Activated CD4-positive, alpha-beta T cell treated with anti-CD3 and anti-CD28 coated beads for 1 hour (primary cell): ENCODE measurements around the gene GRM2.
"Not testable (repeated sequence)": the region's sequence is repeated elsewhere in the genome, so short reads cannot be mapped to it uniquely, and the experiment has no call there.

Experiments used
- DNase-seq: peaks from one replicate; pipeline ENCODE4 v3.0.0-alpha.2; 2020

The GRM2 gene

DNA sequence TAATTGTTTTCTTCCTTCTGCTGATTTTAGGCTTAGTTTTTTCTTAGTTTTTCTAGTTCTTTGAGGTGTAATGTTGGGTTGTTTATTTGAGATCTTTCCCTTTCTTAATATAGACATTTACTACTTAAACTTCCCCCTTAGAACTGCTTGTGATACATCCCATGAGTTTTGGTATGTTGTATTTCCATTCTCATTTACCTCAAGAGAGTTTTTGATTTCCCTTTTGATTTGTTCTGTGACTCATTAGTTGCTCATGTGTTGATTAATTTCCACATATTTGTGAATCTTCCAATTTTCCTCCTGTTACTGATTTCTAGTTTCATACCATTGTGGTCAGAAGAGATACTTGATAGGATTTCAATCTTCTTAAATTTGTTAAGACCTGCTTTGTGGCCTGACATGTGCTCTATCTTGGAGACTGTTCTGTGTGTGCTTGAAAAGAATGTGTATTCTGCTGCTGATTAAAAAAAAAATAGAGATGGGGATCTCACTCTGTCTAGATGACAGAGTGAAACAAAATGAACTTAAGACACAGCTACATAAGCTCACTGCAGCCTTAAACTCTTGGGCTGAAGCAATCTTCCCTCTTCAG lies 22.3 kb downstream of the GRM2 start:
- no peak for DNase-seq

DNA sequence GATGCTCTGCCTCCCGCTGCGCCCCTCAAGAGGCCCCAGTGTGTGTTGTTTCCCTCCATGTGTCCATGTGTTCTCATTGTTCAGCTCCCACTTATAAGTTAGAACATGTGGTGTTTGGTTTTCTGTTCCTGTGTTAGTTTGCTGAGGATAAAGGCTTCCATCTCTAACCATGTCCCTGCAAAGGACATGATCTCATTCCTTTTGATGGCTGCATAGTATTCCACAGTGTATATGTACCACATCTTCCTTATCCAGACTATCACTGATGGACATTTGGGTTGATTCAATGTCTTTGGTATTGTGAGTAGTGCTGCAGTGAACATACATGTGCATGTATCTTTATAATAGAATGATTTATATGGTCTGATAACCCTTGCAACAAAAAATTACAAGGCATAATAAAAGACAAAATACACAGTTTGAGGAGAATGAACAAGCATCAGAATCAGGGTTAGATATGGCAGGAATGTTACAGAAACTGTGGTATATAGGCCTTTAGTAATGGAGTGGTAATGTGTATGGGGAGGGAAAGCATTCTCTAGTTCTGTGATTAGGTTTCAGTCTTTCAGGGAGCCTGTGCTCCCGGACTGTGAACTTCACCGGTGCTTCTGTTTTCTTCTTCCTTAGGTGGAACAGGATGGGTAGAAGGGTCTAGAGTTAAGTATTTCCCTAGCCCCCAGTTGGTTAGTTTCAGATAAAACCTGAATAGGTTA lies 27.1 kb downstream of the GRM2 start:
- no peak for DNase-seq

DNA sequence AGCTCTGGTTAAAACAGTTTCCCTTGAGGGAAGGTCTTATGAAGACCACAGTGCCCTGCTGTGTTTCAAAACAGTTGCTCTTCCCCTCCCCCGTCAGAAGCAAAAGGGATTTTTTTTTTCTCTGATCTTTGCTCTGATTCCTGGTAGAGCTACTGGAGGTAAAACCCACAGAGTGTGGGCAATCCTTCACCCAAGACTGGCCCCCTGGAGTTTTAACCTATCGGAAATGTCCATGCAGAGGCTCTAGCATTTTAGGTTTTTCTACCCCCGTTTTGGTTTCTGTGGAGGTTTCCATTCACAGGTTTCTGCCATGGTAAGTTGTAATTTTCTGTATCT lies 27.7 kb downstream of the GRM2 start:
- no peak for DNase-seq

DNA sequence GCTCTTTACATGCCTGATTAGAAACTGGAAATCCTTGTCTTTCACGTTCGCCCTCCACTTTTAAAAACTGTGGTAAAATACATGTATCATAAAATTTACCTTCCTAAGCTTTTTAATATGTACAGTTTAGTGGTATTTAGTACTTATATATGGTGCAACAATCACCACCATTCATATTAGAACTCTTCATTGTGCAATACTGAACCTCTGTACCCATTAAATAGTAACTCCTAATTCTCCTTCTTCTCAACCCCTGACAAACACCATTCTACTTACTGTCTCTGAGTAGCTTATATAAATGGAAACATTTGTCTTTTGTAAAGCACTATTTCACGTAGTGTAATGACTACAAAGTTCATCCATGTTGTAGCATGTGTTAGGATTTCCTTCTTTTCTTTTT lies 28.2 kb downstream of the GRM2 start:
- no peak for DNase-seq

DNA sequence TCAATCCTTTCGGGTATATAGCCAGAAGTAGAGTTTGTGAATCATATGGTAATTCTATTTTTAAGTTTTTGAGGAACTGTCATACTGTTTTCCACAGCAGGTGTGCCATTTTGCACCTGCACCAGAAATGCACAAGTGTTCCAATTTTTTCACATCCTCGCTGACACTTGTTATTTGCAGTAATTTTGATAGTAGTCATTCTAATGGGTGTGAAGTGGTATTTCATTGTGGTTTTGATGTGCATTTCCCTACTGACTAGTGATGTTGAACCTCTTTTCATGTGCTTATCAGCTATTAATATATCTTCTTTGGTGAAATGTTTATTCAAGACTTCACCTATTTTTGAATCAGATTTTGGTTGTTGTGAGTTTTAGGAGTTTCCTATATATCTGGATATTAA lies 29.1 kb downstream of the GRM2 start:
- DNase-seq: no peak

DNA sequence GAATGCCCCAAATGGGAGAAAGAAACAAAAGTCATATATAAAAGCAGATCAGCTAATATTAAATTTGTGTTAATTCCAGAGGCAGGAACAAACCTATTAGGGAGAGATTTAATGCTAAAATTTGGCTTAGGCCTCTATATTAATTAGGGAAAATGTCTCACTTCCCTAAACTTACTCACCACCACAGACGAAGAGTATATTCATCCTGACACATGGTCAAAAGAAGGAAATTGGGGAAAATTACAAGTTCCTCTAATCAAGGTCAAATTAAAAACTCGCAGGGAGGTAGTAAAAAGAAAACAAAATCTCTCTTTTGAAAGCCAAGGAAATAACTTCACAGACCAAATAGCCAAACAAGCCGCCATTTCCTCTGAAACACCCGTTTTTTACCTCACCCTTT lies 32.2 kb downstream of the GRM2 start:
- no peak for DNase-seq

DNA sequence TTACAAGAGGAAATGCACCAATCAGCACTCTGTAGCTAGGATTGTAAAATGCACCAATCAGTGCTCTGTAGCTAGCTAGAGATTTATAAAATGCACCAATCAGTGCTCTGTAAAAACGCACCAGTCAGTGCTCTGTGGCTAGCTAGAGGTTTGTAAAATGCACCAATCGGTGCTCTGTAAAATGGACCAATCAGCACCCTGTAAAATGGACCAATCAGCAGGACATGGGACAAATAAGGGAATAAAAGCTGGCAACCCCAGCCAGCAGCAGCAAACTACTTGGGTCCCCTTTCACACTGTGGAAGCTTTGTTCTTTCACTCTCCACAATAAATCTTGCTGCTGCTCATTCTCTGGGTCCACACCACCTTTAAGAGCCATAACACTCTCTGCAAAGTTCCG lies 35.5 kb downstream of the GRM2 start:
- not testable (repeated sequence) for DNase-seq

DNA sequence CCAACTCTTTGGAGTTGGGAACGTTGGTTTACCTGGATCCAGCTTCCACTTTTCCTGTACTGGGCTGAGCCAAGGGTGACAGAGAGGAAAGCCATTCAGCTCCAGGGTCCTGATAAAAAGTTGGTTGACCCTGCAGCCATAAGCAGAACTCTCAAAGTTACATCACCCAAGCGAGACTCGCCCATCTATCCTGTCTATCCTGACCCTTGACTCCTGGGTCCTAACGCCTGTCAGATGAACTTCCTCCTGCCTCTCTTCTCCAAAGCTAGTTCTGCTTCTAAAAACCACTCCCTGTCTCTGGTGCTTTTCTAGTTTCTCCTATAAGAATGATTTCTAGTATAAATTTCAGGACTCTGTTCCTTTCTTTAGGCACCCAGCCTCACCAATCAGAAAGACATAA lies 36.1 kb downstream of the GRM2 start:
- not testable (repeated sequence) for DNase-seq

DNA sequence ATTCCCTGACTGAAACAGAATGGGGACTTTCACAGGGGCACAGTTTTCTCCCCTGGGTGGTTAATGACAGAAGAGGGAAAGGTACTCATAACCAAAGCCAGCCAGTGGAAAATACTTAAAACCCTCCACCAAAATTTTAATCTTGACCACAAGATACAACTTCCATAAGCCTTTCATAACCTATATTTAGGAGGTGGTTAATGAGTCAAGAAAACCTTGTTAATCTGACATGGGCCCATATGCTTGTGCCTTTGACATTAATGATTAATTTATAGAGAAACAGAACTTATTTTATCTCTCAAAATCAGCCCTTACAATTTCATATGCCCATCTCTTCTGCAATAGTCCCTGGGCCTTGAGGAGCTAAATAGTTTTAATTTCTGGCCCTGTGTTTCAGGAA lies 41.0 kb downstream of the GRM2 start:
- no peak for DNase-seq

DNA sequence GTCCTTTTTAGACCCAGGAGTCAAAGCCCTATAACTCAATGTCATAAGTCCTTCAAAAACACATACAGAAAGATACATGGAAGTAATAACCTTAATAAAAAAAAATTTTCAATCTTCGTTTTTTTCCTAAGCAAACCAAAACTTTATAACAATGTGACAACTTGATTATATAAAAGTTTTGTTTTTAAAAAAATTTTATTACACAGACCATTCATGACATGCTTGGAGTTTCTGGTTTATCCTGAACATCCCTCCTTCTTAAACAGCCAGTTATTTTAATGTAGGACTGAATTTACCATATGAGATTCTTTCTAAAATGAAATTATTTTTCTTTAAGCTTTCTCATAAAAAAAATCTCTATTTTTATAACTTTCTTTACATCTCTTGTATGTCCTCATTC lies 41.5 kb downstream of the GRM2 start:
- DNase-seq: no peak

DNA sequence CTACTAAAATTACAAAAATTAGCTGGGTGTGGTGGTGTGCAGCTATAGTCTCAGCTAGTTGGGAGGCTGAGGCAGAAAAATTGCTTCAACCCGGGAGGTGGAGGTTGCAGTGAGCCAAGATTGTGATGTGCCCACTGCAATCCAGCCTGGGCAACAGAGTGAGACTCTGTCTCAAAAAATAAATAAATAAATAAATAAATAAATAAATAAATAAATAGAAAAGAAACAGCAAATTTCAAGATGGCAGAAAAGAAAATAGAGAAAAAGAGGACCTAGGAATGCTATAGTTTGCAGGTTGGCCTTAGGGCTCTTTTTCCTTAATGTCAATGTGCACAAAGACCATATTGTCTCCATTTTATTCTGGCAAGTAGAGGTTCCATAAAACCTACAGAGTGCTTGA lies 44.0 kb downstream of the GRM2 start:
- no peak for DNase-seq

DNA sequence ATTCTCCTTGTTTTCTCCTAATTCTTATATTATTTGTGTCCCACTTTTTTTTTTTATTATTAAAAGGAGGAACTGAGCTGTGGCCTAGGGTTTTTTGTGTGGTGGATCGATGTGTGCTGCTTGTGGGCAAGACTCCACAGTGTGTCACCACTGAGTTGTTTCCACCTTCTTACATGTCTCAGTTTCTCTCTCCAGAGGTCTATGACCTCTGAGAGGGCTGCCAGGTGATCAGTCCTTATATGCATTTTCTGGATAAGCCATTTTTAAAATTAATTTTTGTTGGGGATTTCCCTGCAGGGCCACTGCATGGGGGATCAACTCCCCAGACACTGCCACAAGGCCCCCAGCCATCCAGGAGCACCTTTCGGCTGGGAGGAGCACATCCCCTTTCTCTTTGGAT lies 44.4 kb downstream of the GRM2 start:
- DNase-seq: no peak

DNA sequence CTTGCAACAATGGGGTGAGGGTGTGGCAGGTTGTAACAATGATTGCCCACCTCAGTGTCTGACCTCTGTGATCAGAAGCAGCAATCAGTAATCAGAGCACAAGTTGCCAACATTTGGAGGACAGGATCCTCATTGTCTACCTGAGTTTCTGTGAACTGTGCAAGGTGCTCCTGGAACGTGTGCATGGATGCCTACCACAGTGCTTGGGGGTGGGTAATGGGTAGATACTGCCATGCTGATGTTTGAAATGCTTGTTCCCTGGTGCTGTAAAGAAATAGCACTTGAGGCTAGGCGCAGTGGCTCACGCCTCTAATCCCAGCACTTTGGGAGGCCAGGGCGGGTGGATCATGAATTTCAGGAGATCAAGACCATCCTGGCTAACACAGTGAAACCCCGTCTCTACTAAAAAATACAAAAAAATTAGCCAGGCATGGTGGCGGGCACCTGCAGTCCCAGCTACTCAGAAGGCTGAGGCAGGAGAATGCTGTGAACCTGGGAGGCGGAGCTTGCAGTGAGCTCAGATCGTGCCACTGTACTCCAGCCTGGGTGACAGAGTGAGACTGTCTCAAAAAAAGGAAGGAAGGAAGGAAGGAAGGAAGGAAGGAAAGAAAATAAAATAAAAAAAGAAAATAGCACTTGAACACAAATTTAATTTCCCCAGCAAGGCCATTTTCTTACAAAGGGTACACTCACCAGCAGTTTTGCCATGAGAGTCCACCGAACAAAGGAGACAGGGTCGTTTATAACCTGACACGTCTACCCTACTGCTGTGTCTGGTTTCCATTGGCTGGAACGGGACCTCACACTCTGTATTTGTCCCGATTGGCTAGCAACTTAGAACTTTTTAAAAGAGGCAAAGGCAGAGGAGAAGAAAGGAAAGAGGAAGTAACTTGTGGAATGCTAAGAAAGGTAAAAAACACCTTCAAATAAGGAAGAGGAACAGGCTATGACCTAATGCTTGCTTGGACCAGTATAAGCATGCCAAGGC lies 47.2 kb downstream of the GRM2 start:
- not testable (repeated sequence) for DNase-seq

DNA sequence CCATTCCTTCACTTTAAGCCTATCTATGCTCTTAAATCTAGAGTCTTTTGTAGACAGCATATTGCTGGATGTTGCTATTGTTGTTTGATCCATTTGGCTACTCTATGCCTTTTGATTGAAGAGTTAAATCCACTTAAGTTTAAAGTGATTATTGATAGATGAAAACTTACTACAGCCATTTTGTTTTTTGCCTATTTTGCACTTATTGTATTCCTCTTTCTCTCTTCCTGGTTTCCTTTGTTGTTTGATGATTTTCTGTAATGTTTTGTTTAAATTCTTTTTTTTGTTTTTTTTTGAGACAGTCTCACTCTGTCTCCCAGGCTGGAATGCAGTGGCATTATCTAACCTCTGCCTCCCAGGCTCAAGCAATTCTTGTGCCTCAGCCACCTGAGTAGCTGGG lies 52.3 kb downstream of the GRM2 start:
- DNase-seq: no peak
